ENCODE data around the gene PAPLN. TPM values are rescaled to one million over a fixed set of nuclear protein-coding genes. Genes with fewer than 3 reads are reported as not detected.
"Not testable (repeated sequence)": the region's sequence is repeated elsewhere in the genome, so short reads cannot be mapped to it uniquely, and the experiment has no call there.

PAPLN gene, protein sequence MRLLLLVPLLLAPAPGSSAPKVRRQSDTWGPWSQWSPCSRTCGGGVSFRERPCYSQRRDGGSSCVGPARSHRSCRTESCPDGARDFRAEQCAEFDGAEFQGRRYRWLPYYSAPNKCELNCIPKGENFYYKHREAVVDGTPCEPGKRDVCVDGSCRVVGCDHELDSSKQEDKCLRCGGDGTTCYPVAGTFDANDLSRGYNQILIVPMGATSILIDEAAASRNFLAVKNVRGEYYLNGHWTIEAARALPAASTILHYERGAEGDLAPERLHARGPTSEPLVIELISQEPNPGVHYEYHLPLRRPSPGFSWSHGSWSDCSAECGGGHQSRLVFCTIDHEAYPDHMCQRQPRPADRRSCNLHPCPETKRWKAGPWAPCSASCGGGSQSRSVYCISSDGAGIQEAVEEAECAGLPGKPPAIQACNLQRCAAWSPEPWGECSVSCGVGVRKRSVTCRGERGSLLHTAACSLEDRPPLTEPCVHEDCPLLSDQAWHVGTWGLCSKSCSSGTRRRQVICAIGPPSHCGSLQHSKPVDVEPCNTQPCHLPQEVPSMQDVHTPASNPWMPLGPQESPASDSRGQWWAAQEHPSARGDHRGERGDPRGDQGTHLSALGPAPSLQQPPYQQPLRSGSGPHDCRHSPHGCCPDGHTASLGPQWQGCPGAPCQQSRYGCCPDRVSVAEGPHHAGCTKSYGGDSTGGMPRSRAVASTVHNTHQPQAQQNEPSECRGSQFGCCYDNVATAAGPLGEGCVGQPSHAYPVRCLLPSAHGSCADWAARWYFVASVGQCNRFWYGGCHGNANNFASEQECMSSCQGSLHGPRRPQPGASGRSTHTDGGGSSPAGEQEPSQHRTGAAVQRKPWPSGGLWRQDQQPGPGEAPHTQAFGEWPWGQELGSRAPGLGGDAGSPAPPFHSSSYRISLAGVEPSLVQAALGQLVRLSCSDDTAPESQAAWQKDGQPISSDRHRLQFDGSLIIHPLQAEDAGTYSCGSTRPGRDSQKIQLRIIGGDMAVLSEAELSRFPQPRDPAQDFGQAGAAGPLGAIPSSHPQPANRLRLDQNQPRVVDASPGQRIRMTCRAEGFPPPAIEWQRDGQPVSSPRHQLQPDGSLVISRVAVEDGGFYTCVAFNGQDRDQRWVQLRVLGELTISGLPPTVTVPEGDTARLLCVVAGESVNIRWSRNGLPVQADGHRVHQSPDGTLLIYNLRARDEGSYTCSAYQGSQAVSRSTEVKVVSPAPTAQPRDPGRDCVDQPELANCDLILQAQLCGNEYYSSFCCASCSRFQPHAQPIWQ
- polyA plus RNA-seq, result 0.55 TPM

- H3K4me3 Mint-ChIP-seq, result peak within 1 kb of the TSS; percentile 71 to 86 (median 78)
- peaks cover 19 to 30% (median 27%) of the 10 kb centered on the region in 3 donors for H3K4me1 Mint-ChIP-seq
- H3K9me3 Mint-ChIP-seq, result peaks cover 0 to 7% (median 0%) of the 10 kb centered on the region in 3 donors
- no peak within 1 kb of the TSS for H3K27ac Mint-ChIP-seq
- H3K27me3 Mint-ChIP-seq, result peaks cover 57% of the 10 kb centered on the region
- no peaks in the 10 kb centered on the region for H3K36me3 Mint-ChIP-seq
These were observed at the start of gene PAPLN for GRCh38 chr14:73237219-73237785. Gene PAPLN (plus strand): TSS chr14:73237506. CDS start chr14:73239779, 2,273 bp downstream.

GRCh38 chr14:73188501-73188911 lies 48.8 kb upstream of the PAPLN start:
- Mint-ChIP-seq H3K27ac (no peak overlapping the region), H3K4me1 (no peaks in the 10 kb centered on the region), H3K4me3 (no peak overlapping the region), H3K9me3 (no peaks in the 10 kb centered on the region), H3K36me3 (peaks cover 15% of the 10 kb centered on the region), H3K27me3 (no peaks in the 10 kb centered on the region)

DNA sequence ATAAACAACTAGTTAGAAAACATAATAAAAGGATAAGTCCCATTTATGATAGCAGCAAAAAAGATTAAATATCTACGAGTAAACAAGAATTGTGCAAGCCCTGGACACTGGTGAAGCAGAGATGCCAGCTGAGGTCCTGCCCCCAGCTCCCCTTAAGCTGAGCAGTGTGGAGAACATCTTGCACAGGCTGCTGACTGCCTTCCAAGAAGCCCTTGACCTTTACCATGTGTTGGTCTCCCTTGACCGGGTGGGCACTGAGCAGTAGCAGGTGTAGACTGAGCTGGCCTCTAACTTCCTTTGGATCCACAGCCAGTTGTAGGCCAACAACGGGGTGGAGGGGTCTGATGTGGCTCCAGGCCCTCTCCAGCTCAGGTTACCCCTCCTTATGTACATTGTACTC lies 47.7 kb upstream of the PAPLN start:
- no peaks in the 10 kb centered on the region for H3K27me3 Mint-ChIP-seq
- H3K9me3 Mint-ChIP-seq, result no peaks in the 10 kb centered on the region
- no peak overlapping the region for H3K27ac Mint-ChIP-seq
- H3K4me1 Mint-ChIP-seq, result no peaks in the 10 kb centered on the region
- H3K36me3 Mint-ChIP-seq, result peaks cover 16% of the 10 kb centered on the region
- no peak overlapping the region for H3K4me3 Mint-ChIP-seq

DNA sequence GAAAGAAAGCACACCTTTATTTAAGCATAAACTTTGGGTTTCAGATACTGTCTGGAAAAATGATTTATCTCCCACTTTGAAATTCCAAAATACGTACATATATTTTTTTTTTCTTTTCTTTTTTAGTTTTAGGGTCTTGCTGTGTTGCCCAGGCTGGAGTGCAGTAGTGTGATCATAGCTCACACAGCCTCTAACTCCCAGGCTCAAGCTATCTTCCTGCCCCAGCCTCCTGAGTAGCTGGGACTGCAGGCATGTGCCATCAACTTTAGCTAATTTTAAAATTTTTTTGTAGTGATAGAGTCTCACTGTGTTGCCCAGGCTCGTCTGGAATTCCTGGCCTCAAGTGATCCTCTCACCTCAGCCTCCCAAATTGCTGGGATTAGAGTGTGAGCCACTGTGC lies 45.9 kb upstream of the PAPLN start:
- H3K36me3 Mint-ChIP-seq, result peaks cover 22% of the 10 kb centered on the region

GRCh38 chr14:73194306-73194705 lies 43.0 kb upstream of the PAPLN start:
- peaks cover 17% of the 10 kb centered on the region for H3K36me3 Mint-ChIP-seq
- H3K27ac Mint-ChIP-seq, H3K4me1 Mint-ChIP-seq, H3K27me3 Mint-ChIP-seq, H3K9me3 Mint-ChIP-seq, H3K4me3 Mint-ChIP-seq: not testable (repeated sequence)

More for the DNA sequence above, 45.9 kb upstream of the PAPLN start:
- no peaks in the 10 kb centered on the region for H3K4me1 Mint-ChIP-seq
- H3K4me3 Mint-ChIP-seq, result no peak overlapping the region
- H3K27ac Mint-ChIP-seq, result no peak overlapping the region
- H3K9me3 Mint-ChIP-seq, result no peaks in the 10 kb centered on the region
- no peaks in the 10 kb centered on the region for H3K27me3 Mint-ChIP-seq

GRCh38 chr14:73198253-73198652 lies 39.1 kb upstream of the PAPLN start:
- Mint-ChIP-seq H3K4me3 (no peak overlapping the region), H3K27me3 (no peaks in the 10 kb centered on the region), H3K27ac (peak overlapping the region in 1 of 3 donors; percentile 78), H3K36me3 (peaks cover 14% of the 10 kb centered on the region), H3K9me3 (no peaks in the 10 kb centered on the region), H3K4me1 (no peaks in the 10 kb centered on the region)

DNA sequence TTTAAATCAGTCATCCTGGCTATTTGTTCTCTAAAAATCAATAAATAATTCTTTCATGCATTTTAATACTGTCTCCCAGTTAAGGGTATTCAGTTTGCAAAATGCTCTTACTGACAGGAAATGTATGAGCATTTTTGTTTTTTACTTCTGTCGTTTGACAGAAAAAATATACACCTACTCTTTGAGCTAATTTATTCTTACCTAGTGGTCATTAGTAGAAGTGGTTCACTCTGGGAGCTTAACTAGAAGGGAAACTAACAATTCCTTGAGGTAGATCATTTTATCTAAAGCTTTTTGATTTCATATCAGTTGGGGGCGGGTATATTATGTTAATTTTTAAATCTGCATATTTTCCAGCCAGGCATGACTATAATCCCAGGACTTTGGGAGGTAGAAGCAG lies 33.8 kb upstream of the PAPLN start:
- no peak overlapping the region for H3K4me3 Mint-ChIP-seq
- H3K9me3 Mint-ChIP-seq, result no peaks in the 10 kb centered on the region
- H3K36me3 Mint-ChIP-seq, result peaks cover 25% of the 10 kb centered on the region

GRCh38 chr14:73207615-73208014 lies 29.7 kb upstream of the PAPLN start:
- Mint-ChIP-seq H3K27ac (no peak overlapping the region), H3K4me1 (no peaks in the 10 kb centered on the region), H3K36me3 (peaks cover 29% of the 10 kb centered on the region), H3K9me3 (no peaks in the 10 kb centered on the region), H3K4me3 (no peak overlapping the region), H3K27me3 (no peaks in the 10 kb centered on the region)

More for the DNA sequence above, 33.8 kb upstream of the PAPLN start:
- no peak overlapping the region for H3K27ac Mint-ChIP-seq
- H3K4me1 Mint-ChIP-seq, result no peaks in the 10 kb centered on the region
- no peaks in the 10 kb centered on the region for H3K27me3 Mint-ChIP-seq

DNA sequence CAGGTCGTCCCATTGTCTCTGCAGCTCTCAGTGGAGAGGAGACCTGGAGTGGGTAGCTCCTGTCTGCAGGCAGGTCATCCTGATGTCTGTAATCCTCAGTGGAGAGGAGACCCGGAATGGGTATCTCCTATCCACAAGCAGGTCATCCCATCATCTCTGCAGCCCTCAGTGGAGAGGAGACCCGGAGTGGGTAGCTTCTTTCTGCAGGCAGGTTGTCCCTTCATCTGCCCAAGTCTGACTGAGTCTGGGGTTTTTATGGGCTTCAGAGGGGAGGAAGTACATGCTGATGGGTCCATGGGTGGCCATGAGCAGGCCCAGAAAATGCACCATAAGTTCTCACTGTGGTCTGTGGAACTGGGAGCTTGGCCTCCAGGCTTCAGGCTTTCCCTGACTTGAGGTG lies 28.9 kb upstream of the PAPLN start:
- Mint-ChIP-seq H3K27me3 (no peaks in the 10 kb centered on the region), H3K36me3 (peaks cover 32% of the 10 kb centered on the region), H3K27ac (no peak overlapping the region), H3K9me3 (no peaks in the 10 kb centered on the region), H3K4me1 (no peaks in the 10 kb centered on the region), H3K4me3 (no peak overlapping the region)

- no peaks in the 10 kb centered on the region for H3K9me3 Mint-ChIP-seq
- no peaks in the 10 kb centered on the region for H3K4me1 Mint-ChIP-seq
- H3K4me3 Mint-ChIP-seq, result no peak overlapping the region
- peak overlapping the region in 1 of 3 donors; percentile 59 for H3K27ac Mint-ChIP-seq
- H3K36me3 Mint-ChIP-seq, result peaks cover 33% of the 10 kb centered on the region
- H3K27me3 Mint-ChIP-seq, result no peaks in the 10 kb centered on the region
These were observed 28.5 kb upstream of the PAPLN start for GRCh38 chr14:73208846-73209245.

DNA sequence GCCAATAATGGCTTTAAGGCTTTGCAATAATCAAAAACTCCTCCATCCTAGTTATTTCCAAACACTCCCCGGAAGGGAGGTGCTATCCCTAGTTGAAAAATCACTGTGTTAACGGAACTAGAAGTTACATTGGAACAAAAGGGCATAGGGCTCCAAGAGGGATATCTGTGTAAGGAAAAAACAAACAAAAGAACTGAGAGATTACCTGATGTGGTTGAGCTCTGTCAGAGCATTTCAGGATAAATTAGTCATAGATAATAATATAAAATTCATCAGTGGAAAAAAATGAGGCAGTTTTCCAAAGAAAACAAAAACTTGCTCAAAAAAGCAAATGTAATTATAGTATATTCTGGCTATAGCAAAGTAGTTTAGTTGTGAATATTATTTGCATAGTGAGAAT lies 27.4 kb upstream of the PAPLN start:
- no peaks in the 10 kb centered on the region for H3K9me3 Mint-ChIP-seq
- no peaks in the 10 kb centered on the region for H3K27me3 Mint-ChIP-seq
- H3K4me1 Mint-ChIP-seq, result no peaks in the 10 kb centered on the region
- H3K4me3 Mint-ChIP-seq, result no peak overlapping the region
- H3K27ac Mint-ChIP-seq, result peak overlapping the region in 1 of 3 donors; percentile 48
- peaks cover 33% of the 10 kb centered on the region for H3K36me3 Mint-ChIP-seq

DNA sequence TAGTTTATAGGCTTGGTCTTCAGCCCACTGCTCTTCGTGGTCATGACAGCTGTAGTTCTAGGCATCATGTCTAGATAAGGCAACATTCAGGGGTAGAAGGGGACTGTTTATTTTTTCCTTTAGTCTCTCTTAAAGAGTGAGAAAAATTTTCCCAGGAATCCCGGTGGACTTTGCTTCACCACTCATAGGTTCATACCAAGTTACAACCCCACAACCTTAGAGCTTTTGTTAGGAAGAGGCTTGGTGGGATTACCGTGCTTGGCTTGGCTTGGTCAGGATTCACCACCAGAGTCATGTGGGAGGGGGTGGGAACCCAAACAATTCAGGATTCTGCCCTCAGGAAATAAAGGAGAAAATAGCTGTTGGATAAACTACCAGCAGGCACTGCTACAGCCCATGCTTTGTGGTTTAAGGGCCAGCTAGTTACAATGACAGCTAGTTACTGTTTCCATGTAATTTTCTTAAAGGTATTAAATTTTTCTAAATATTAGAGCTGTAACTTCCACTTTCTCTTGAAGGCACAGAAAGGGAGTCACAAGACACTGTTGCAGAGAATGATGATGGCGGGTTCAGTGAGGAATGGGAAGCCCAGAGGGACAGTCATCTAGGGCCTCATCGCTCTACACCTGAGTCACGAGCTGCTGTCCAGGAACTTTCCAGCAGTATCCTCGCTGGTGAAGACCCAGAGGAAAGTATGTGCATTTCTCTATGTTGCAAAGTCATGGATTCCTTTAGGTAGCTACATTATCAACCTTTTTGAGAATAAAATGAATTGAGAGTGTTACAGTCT lies 25.9 kb upstream of the PAPLN start:
- Mint-ChIP-seq H3K27me3 (no peaks in the 10 kb centered on the region), H3K27ac (no peak overlapping the region), H3K36me3 (peaks cover 32% of the 10 kb centered on the region), H3K9me3 (no peaks in the 10 kb centered on the region), H3K4me1 (peaks cover 0 to 1% (median 0%) of the 10 kb centered on the region in 3 donors), H3K4me3 (no peak overlapping the region)

DNA sequence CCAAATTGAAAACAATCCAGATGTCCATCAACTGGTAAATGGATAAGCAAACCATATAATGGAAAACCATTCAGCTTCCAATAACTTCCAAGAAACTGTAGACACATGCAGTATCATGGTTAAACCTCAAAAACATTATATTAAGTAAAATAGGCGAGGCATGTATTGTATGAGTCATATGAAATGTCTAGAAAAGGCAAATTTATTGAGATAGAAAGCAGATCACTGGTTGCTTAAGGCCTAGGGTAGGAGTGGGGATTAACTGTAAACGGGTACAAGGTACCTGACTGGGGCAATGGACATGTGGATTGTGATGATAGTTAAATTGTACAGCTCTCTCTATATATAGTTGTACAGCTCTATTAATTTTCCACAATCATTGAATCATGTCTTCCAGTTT lies 21.3 kb upstream of the PAPLN start:
- H3K4me1 Mint-ChIP-seq, result peaks cover 2 to 6% (median 4%) of the 10 kb centered on the region in 3 donors
- no peaks in the 10 kb centered on the region for H3K27me3 Mint-ChIP-seq
- H3K4me3 Mint-ChIP-seq, result no peak overlapping the region
- no peaks in the 10 kb centered on the region for H3K9me3 Mint-ChIP-seq
- no peak overlapping the region for H3K27ac Mint-ChIP-seq
- H3K36me3 Mint-ChIP-seq, result peaks cover 17% of the 10 kb centered on the region

DNA sequence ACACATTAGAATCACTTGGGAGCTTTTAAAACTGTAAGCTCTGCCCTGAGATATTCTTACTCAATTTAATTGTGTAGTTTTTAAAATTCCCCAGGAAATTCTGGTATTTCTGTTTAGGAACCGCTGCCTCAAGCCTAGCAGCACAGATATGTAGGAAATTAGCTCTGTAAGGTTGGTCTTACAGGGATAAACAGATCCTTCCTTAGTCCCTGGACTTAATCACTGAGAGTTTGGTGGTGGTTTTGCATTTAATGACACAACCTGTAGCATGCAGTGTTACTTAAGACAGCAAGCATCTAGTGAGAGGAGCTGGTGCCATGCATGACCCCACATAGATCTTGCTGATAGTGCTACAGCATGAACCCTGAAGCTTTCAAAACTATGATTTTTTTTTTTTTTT lies 19.9 kb upstream of the PAPLN start:
- Mint-ChIP-seq H3K9me3 (no peaks in the 10 kb centered on the region), H3K27me3 (no peaks in the 10 kb centered on the region), H3K4me3 (no peak overlapping the region), H3K4me1 (peaks cover 9 to 18% (median 13%) of the 10 kb centered on the region in 3 donors), H3K36me3 (peaks cover 17% of the 10 kb centered on the region), H3K27ac (no peak overlapping the region)

Measured in IgD-negative memory B cell (primary cell).